ENCODE results near the gene DDX50.

DNA sequence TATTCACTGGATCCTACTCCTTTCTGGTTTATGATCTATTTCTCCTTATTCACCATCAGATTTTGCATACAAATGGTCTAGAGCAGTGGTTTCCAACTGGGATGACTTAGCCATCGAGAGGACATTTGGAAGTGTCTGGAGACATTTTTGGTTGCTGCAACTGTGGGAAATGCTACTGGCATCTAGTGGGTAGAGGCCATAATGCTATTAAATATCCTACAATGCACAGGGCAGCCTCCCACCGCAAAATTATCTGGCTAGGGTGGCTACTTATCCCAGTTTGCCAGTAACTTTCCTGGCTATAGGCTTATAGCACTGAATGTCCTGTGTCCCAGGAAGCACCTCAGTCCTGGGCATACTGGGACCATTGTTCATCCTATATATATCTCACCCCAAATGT, 21.5 kb upstream of the DDX50 start:
- TF ChIP-seq POLR2A (IDR thresholded peaks at IDR 0.05; ENCODE audit: extremely low read depth, insufficient read length) (no peak), MYC (IDR thresholded peaks at IDR 0.05; ENCODE audit: low read depth, low read length) (no peak)
- TF ChIP-seq, protein P1, sequence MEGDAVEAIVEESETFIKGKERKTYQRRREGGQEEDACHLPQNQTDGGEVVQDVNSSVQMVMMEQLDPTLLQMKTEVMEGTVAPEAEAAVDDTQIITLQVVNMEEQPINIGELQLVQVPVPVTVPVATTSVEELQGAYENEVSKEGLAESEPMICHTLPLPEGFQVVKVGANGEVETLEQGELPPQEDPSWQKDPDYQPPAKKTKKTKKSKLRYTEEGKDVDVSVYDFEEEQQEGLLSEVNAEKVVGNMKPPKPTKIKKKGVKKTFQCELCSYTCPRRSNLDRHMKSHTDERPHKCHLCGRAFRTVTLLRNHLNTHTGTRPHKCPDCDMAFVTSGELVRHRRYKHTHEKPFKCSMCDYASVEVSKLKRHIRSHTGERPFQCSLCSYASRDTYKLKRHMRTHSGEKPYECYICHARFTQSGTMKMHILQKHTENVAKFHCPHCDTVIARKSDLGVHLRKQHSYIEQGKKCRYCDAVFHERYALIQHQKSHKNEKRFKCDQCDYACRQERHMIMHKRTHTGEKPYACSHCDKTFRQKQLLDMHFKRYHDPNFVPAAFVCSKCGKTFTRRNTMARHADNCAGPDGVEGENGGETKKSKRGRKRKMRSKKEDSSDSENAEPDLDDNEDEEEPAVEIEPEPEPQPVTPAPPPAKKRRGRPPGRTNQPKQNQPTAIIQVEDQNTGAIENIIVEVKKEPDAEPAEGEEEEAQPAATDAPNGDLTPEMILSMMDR (IDR thresholded peaks at IDR 0.05; ENCODE audit: low read depth, low read length) = no peak
